Gastroesophageal sphincter (tissue), 3 donors: ENCODE measurements around the gene HTR1B.

ENCODE experiments used
- CTCF ChIP-seq, 4 experiments: fragments of 200-600 bp in 2 of 4; fragments of 450-650 bp in 2 of 4; sonication (generic) in 1 of 4; IDR thresholded peaks; one replicate each; pipeline ENCODE4 v1.5.1; 2017 to 2019; ENCODE audit warnings: antibody characterized with exemption in 4 of 4, mild to moderate bottlenecking in 2 of 4, moderate library complexity in 2 of 4
- EP300 ChIP-seq: sonication (generic); formaldehyde crosslinking; IDR thresholded peaks from one replicate; pipeline ENCODE4 v1.6.1; 2017; ENCODE audit warnings: antibody characterized with exemption, mild to moderate bottlenecking
- POLR2A ChIP-seq, 2 donors: fragments of 450-650 bp; IDR thresholded peaks; one replicate each; pipeline ENCODE4 v1.6.1; 2017; ENCODE audit warnings: antibody characterized with exemption in 2 of 2, mild to moderate bottlenecking in 2 of 2, moderate library complexity in 1 of 2
- POLR2AphosphoS5 ChIP-seq: sonication (generic); formaldehyde crosslinking; IDR thresholded peaks from one replicate; pipeline ENCODE4 v1.6.1; 2017; ENCODE audit warnings: antibody characterized with exemption

GRCh38 chr6:77415706-77416105, 47.6 kb downstream of the HTR1B start:
- no peak for TF ChIP-seq CTCF (IDR thresholded peaks at IDR 0.05)
- TF ChIP-seq POLR2A (IDR thresholded peaks at IDR 0.05), result no peak
- no peak for TF ChIP-seq EP300
- no peak for TF ChIP-seq POLR2AphosphoS5
